Heart left ventricle (tissue), 13 donors: ENCODE data around the gene ZNF775.

Experiments
- CTCF ChIP-seq, 12 donors: fragments of 200-600 bp; sonication (generic) in 4 of 12; IDR thresholded peaks; one replicate each; pipeline versions ENCODE4 v1.5.0 to v1.8.0; 2018 to 2022; ENCODE audit warnings: antibody characterized with exemption in 12 of 12, mild to moderate bottlenecking in 5 of 12
- POLR2A ChIP-seq, 2 donors: fragments of 450-650 bp; IDR thresholded peaks; one replicate each; pipeline ENCODE4 v1.6.1; 2017; ENCODE audit warnings: antibody characterized with exemption in 2 of 2, mild to moderate bottlenecking in 2 of 2, moderate library complexity in 2 of 2
- donor health status: ischemic (EF 13 %, LVEDD 7.1; RV severe dilation, severe dysfunction).
- donor health status: DM: no; HTN: yes; CAD: no.
- donor health status: DM: no; HTN: no; CAD: no.
- donor health status: ischemic (EF 25% LVEDD 6.9; RV normal size, moderate dysfunction).
- donor health status: ischemic (EF 25% LVEDD 5.7; RV mildly dilated, moderate dysfunction).
- donor health status: ischemic (EF 35%, LVEDD 5.7; RV mildly dilated, moderate dysfunction).
- donor health status: nonischemic (EF 11% LVEDD 7.7; RV severe dilation, severe dysfunction).
- donor health status: DM: yes; HTN: yes; CAD: no.
- donor health status: PGD.
- donor health status: ischemic (EF 29% LVEDD 5.4; RV normal size, mild dysfunction).
- donor health status: nonischemic (EF 23%, LVEDD 6.1; RV moderate dilation, normal function).

GRCh38 chr7:150402671-150403321 lies 23.7 kb downstream of the ZNF775 start:
- TF ChIP-seq POLR2A (IDR thresholded peaks at IDR 0.05): no peak
- no peak for TF ChIP-seq CTCF (IDR thresholded peaks at IDR 0.05)
